Measurements from ENCODE around the gene TLR7. TPM values are rescaled to one million over a fixed set of nuclear protein-coding genes. Genes with fewer than 3 reads are reported as not detected.

TLR7 gene
- total RNA-seq, 1 experiment from 2014 or later = not detected

- no peak for DNase-seq
- Histone ChIP-seq H3K18ac (ENCODE audit: insufficient read length, low read depth, low read length) (no peak overlapping the region), H2BK120ac (ENCODE audit: low read depth, low read length, poor library complexity, severe bottlenecking) (no peak overlapping the region), H4K8ac (replicated peaks; ENCODE audit: insufficient read length, low read depth, low read length) (no peak overlapping the region), H3K14ac (ENCODE audit: insufficient read depth, low read length) (no peak overlapping the region), H3K4ac (ENCODE audit: low read depth, low read length) (no peak overlapping the region), H3K9ac (ENCODE audit: extremely low read depth, insufficient read length, low read length) (no peak overlapping the region), H3T11ph (ENCODE audit: low read length) (no peak overlapping the region), H2BK15ac (ENCODE audit: low read depth, low read length) (no peak overlapping the region), H3K23me2 (ENCODE audit: insufficient read length, low read depth, low read length, poor library complexity, severe bottlenecking) (no peaks in the 10 kb centered on the region), H3K27ac (ENCODE audit: insufficient read length, low read depth, low read length) (no peak overlapping the region), H2BK20ac (ENCODE audit: low read depth, low read length, poor library complexity, severe bottlenecking) (no peak overlapping the region), H3K79me2 (ENCODE audit: insufficient read depth, low read length) (no peaks in the 10 kb centered on the region), H4K91ac (ENCODE audit: insufficient read length, low read depth, low read length) (no peak overlapping the region), H3K27me3 (ENCODE audit: insufficient read depth, low read length) (no peaks in the 10 kb centered on the region), H3K23ac (ENCODE audit: insufficient read length, low read depth, low read length) (no peak overlapping the region), H2AFZ (ENCODE audit: low read length) (no peak overlapping the region), H3K79me1 (ENCODE audit: insufficient read depth, low read depth, low read length, poor library complexity, severe bottlenecking) (no peaks in the 10 kb centered on the region), H4K20me1 (ENCODE audit: control insufficient read depth, insufficient read depth, insufficient read length) (no peaks in the 10 kb centered on the region), H3K9me3 (ENCODE audit: control insufficient read depth, low read depth, low read length) (no peaks in the 10 kb centered on the region), H2AK5ac (ENCODE audit: insufficient read length, low read length) (no peak overlapping the region), H3K4me2 (ENCODE audit: insufficient read depth, insufficient read length, low read length) (no peak overlapping the region), H2BK12ac (ENCODE audit: insufficient read length, low read depth, low read length) (no peak overlapping the region), H2BK5ac (ENCODE audit: insufficient read length, low read length) (no peak overlapping the region), H4K5ac (ENCODE audit: insufficient read length, low read depth, low read length) (no peak overlapping the region), H3K56ac (ENCODE audit: insufficient read length, low read depth, low read length) (no peak overlapping the region), H3K4me1 (ENCODE audit: insufficient read depth, low read length) (no peaks in the 10 kb centered on the region)
- Mint-ChIP-seq H3K36me3 (ENCODE audit: insufficient read depth in 1 of 3, low read depth in 3 of 3) (no peaks in the 10 kb centered on the region; a peak in 1 of 7 replicates), H3K27me3 (ENCODE audit: low read depth) (no peaks in the 10 kb centered on the region; the same call in 1 of the 2 replicates), H3K9me3 (peaks cover 53 to 64% of the 10 kb centered on the region in 2 experiments), H3K4me1 (no peaks in the 10 kb centered on the region), H3K4me3 (no peak overlapping the region), H3K27ac (no peak overlapping the region)
- no peak for TF ChIP-seq CTCF (conservative IDR thresholded peaks at IDR 0.05)
- WGBS (ENCODE audit: extremely low coverage, insufficient read length, low lambda C conversion rate) = no CpG with 5 or more reads among the region's 5 CpGs
Measured at GRCh38 chrX:12890467-12890866, 23.6 kb downstream of the TLR7 start.
